ENCODE measurements around the gene DMKN. TPM values are rescaled to one million over a fixed set of nuclear protein-coding genes. Genes with fewer than 3 reads are reported as not detected.

DMKN gene
- total RNA-seq, 1 experiment from 2014 or later = 5.6 TPM

- intact Hi-C loops (cut with micrococcal nuclease; ENCODE audit: unreplicated experiment) (no loop called here), in situ Hi-C loops (cut with HindIII; ENCODE audit: low pct_unique_long_range_greater_than_20kb, low sequenced_read_pairs) (no loop called here)
- H3K4me1 ChIP-seq (ENCODE audit: control insufficient read depth, insufficient read depth, low read length) = peaks cover 12% of the 10 kb centered on the region
- ChIA-PET POLR2A (no interaction called here), CTCF (no interaction called here)
- peaks cover 6% of the 10 kb centered on the region; the same call in 1 of the 2 replicates for H3K36me3 ChIP-seq (ENCODE audit: control insufficient read depth, insufficient read depth, low read length)
- H3K4me3 ChIP-seq (ENCODE audit: low read depth in 2 of 2, low read length in 2 of 2) = no peak overlapping the region
- no peak overlapping the region for H3K27ac ChIP-seq (ENCODE audit: low read length)
- no TSS peak for BruUV-seq (replicated peaks)
- 0 out of 2 replicates have a peak, but pooled peaks have one; percentile 27 for TF ChIP-seq POLR2AphosphoS5 (IDR thresholded peaks at IDR 0.05; ENCODE audit: low read depth, low read length)
- TF ChIP-seq REST (IDR thresholded peaks at IDR 0.05; ENCODE audit: insufficient read depth in 1 of 2, low read depth in 2 of 2, low read length in 1 of 2) = no peak
- no peak for TF ChIP-seq SIN3A (IDR thresholded peaks at IDR 0.05; ENCODE audit: borderline replicate concordance, insufficient read depth, low read depth, low read length)
- ATAC-seq (no peak), DNase-seq (ENCODE audit: low read depth, low spot score) (no peak)
- H3K9me3 ChIP-seq (ENCODE audit: control insufficient read depth, insufficient read depth, low read depth, low read length) = no peaks in the 10 kb centered on the region
- no peaks in the 10 kb centered on the region for H3K27me3 ChIP-seq (ENCODE audit: control insufficient read depth, insufficient read depth, low read length)
Measured at GRCh38 chr19:35542209-35542608, 28.8 kb upstream of the DMKN start.

- no peak for DNase-seq (ENCODE audit: low read depth, low spot score)
- no peak overlapping the region for H3K27ac ChIP-seq (ENCODE audit: low read length)
- no peak for ATAC-seq
- no peaks in the 10 kb centered on the region for H3K27me3 ChIP-seq (ENCODE audit: control insufficient read depth, insufficient read depth, low read length)
- no peaks in the 10 kb centered on the region for H3K9me3 ChIP-seq (ENCODE audit: control insufficient read depth, insufficient read depth, low read depth, low read length)
- ChIA-PET POLR2A (no interaction called here), CTCF (no interaction called here)
- peaks cover 6% of the 10 kb centered on the region; the same call in 1 of the 2 replicates for H3K4me1 ChIP-seq (ENCODE audit: control insufficient read depth, insufficient read depth, low read length)
- H3K36me3 ChIP-seq (ENCODE audit: control insufficient read depth, insufficient read depth, low read length) = peaks cover 4% of the 10 kb centered on the region; the same call in 1 of the 2 replicates
- no peak for TF ChIP-seq TCF7L2 (IDR thresholded peaks at IDR 0.05; ENCODE audit: low read depth, low read length)
- no peak for TF ChIP-seq REST (IDR thresholded peaks at IDR 0.05; ENCODE audit: insufficient read depth in 1 of 2, low read depth in 2 of 2, low read length in 1 of 2)
- intact Hi-C loops (cut with micrococcal nuclease; ENCODE audit: unreplicated experiment) (no loop called here), in situ Hi-C loops (cut with HindIII; ENCODE audit: low pct_unique_long_range_greater_than_20kb, low sequenced_read_pairs) (no loop called here)
- no TSS peak for BruUV-seq (replicated peaks)
- H3K4me3 ChIP-seq (ENCODE audit: low read depth in 2 of 2, low read length in 2 of 2) = no peak overlapping the region
Measured at GRCh38 chr19:35540356-35540927, 27.0 kb upstream of the DMKN start.

- H3K9me3 ChIP-seq (ENCODE audit: control insufficient read depth, insufficient read depth, low read depth, low read length) = no peaks in the 10 kb centered on the region
- peaks cover 6% of the 10 kb centered on the region; the same call in 1 of the 2 replicates for H3K4me1 ChIP-seq (ENCODE audit: control insufficient read depth, insufficient read depth, low read length)
- ATAC-seq = no peak
- no TSS peak for BruUV-seq (replicated peaks)
- H3K27ac ChIP-seq (ENCODE audit: low read length) = no peak overlapping the region
- peaks cover 4% of the 10 kb centered on the region; the same call in 1 of the 2 replicates for H3K36me3 ChIP-seq (ENCODE audit: control insufficient read depth, insufficient read depth, low read length)
- TF ChIP-seq SIN3A (IDR thresholded peaks at IDR 0.05; ENCODE audit: borderline replicate concordance, insufficient read depth, low read depth, low read length) = no peak
- TF ChIP-seq CTCF (IDR thresholded peaks at IDR 0.05) = no peak
- TF ChIP-seq REST (IDR thresholded peaks at IDR 0.05; ENCODE audit: insufficient read depth in 1 of 2, low read depth in 2 of 2, low read length in 1 of 2) = no peak
- no peak for TF ChIP-seq TCF7L2 (IDR thresholded peaks at IDR 0.05; ENCODE audit: low read depth, low read length)
- TF ChIP-seq POLR2AphosphoS5 (IDR thresholded peaks at IDR 0.05; ENCODE audit: low read depth, low read length) = no peak
- no peaks in the 10 kb centered on the region for H3K27me3 ChIP-seq (ENCODE audit: control insufficient read depth, insufficient read depth, low read length)
- no peak for DNase-seq (ENCODE audit: low read depth, low spot score)
- H3K4me3 ChIP-seq (ENCODE audit: low read depth in 2 of 2, low read length in 2 of 2) = no peak overlapping the region
- ChIA-PET POLR2A (no interaction called here), CTCF (no interaction called here)
- in situ Hi-C loops (cut with HindIII; ENCODE audit: low pct_unique_long_range_greater_than_20kb, low sequenced_read_pairs) = no loop called here
- intact Hi-C loops (cut with micrococcal nuclease; ENCODE audit: unreplicated experiment) = no loop called here
Measured at GRCh38 chr19:35539850-35540249, 26.4 kb upstream of the DMKN start.

Measured in Panc1 (cell line).